RWPE1 (cell line): ENCODE results near the gene MAPK8IP2.

ENCODE experiments used
- CTCF ChIA-PET: fragments of 350-600 bp; sonication (Branson Sonifier 250); formaldehyde crosslinking; extraction: SDS; loops from one replicate; lab custom pipeline; 2021; lab: Yijun Ruan, JAX
- POLR2A ChIA-PET: fragments of 400-600 bp; formaldehyde crosslinking; extraction: SDS; loops from one replicate; lab custom pipeline; 2020; ENCODE audit warnings: antibody characterized with exemption; ENCODE audit not compliant: low non-redundant PET; lab: Yijun Ruan, JAX
- DNase-seq: peaks from one replicate; pipeline ENCODE4 v3.0.0; 2012; ENCODE audit warnings: low spot score
- H3K27ac ChIP-seq: fragments of 450-650 bp; 2 replicates; pipeline ENCODE4 v1.5.1; 2017
- TF ChIP-seq, protein P1 (sequence below): fragments of 450-650 bp; conservative IDR thresholded peaks from 2 replicates; pipeline ENCODE4 v1.5.1; 2017; ENCODE audit warnings: low read depth, mild to moderate bottlenecking

Gene MAPK8IP2

DNA sequence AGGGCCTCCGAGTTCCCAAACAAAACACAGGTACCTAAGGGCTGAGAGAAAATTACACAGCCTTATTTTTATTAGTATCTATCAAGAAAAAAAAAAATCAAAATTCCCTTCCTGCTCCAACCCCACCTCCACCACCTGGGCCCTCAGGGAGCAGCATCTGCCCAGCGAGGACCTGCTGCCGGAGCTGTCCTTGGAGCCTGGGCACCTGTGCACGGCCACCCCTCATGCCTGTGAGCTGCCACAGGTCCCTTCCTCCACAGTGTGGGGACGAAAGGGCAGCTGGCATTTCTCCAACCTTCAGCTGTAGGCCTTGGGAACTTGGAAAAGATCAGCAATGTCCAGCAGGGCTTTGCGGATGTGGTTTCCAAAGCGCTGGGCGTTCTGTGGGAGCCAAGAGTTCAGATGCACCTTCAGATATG is 31.5 kb upstream of the MAPK8IP2 start:
- POLR2A ChIA-PET, result no interaction called here
- H3K27ac ChIP-seq, result no peak overlapping the region
- DNase-seq, result no peak
- CTCF ChIA-PET, result interaction anchor here (0.6 kb wide), 1 partner anchor 85 kb away, joined by 4 read pairs; no protein-coding TSS in a partner anchor
- TF ChIP-seq, protein P1, sequence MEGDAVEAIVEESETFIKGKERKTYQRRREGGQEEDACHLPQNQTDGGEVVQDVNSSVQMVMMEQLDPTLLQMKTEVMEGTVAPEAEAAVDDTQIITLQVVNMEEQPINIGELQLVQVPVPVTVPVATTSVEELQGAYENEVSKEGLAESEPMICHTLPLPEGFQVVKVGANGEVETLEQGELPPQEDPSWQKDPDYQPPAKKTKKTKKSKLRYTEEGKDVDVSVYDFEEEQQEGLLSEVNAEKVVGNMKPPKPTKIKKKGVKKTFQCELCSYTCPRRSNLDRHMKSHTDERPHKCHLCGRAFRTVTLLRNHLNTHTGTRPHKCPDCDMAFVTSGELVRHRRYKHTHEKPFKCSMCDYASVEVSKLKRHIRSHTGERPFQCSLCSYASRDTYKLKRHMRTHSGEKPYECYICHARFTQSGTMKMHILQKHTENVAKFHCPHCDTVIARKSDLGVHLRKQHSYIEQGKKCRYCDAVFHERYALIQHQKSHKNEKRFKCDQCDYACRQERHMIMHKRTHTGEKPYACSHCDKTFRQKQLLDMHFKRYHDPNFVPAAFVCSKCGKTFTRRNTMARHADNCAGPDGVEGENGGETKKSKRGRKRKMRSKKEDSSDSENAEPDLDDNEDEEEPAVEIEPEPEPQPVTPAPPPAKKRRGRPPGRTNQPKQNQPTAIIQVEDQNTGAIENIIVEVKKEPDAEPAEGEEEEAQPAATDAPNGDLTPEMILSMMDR, result no peak

- CTCF ChIA-PET, result interaction anchor here (0.6 kb wide), 1 partner anchor 8 kb away, joined by 4 read pairs; the partner anchor contains the start of gene SYCE3
- POLR2A ChIA-PET, result no interaction called here
- H3K27ac ChIP-seq, result 0 out of 2 replicates have a peak overlapping the region, but pooled peaks have one; percentile 18
- TF ChIP-seq, protein P1, result no peak
- no peak for DNase-seq
Measured at GRCh38 chr22:50569896-50570535, 30.6 kb upstream of the MAPK8IP2 start.

DNA sequence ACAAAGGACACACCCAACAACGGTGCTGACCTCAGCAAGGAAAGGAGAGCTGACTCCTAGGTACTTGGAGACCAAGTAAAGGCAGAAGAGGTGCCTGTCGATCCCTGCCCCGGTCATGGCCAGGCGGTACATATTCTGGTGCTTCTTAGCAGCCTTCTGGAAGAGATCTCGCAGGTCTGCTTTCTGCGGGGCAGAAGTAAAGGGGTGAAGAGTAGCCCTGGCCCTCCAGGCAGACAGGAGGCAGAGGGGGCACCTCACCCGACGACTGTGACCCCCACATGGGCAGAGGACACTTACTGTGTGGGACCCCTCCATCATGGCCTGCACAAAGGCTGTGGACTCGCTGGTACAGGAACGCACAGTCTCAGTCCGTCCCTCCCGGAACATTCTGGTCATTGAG is 29.7 kb upstream of the MAPK8IP2 start:
- ChIA-PET CTCF (interaction anchor here (0.6 kb wide), 1 partner anchor 8 kb away, joined by 4 read pairs; the partner anchor contains the start of gene SYCE3), POLR2A (no interaction called here)
- peak overlapping the region; percentile 18; the same call in 1 of the 2 replicates for H3K27ac ChIP-seq
- TF ChIP-seq, protein P1, result no peak
- DNase-seq, result no peak

- no peak for DNase-seq
- ChIA-PET POLR2A (no interaction called here), CTCF (no interaction called here)
- TF ChIP-seq, protein P1, result no peak
- peak overlapping the region; percentile 18; the same call in 1 of the 2 replicates for H3K27ac ChIP-seq
Measured at GRCh38 chr22:50571264-50572175, 29.1 kb upstream of the MAPK8IP2 start.

- ChIA-PET POLR2A (no interaction called here), CTCF (no interaction called here)
- H3K27ac ChIP-seq, result no peak overlapping the region
- TF ChIP-seq, protein P1, result no peak
- DNase-seq, result no peak
Measured at GRCh38 chr22:50572965-50573364, 27.6 kb upstream of the MAPK8IP2 start.

DNA sequence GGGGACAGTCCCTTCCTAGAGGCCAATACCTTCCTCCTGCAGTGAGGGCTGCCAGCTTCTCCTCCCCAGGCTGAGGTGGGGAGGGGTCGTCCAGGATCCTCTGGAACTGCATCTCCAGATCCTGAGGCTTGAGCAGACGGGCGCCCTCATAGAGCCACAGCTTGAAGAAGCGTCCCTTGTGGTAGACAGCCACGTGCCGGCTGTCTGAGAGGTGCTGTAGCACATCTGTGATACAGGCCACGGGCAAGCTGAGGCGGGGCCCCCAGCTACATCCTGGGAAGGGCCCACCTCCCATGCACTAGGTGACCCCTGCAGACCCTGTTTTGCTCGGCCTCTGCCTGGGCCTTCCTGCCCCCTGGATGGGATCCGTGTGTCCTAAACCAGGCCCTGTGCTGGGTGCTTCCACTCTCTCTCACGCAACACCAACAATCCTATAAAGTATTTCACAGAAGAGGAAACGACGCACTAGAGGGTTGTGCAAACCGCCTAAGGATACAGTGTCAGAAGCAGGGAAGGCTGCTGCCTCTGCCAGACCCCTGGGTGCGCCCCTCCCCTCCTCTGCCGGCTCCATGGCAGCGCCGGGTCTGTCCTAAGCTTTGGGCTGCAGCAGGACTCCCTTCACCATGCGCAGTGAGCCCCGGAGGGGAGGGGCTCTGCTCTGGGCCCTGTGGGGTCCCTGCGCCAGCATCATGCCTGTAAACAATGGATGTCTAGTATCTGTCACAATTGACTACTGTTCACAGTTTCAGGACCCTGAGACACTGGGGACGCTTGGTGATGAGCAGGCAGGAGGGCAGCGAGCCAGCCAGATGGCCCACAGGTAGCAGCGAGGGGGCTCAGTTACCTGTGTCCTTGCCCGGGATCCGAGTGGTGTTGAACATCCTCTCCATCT is 26.9 kb upstream of the MAPK8IP2 start:
- ChIA-PET CTCF (no interaction called here), POLR2A (no interaction called here)
- TF ChIP-seq, protein P1, result no peak
- DNase-seq, result no peak
- no peak overlapping the region for H3K27ac ChIP-seq
